GM12872 (cell line): Measurements from ENCODE around the gene TMEM87B.

ENCODE experiments used
- TF ChIP-seq, protein P1 (sequence below): IDR thresholded peaks from 3 replicates; pipeline ENCODE4 v1.5.1; 2011; ENCODE audit warnings: low read depth, mild to moderate bottlenecking, low read length, moderate library complexity; ENCODE audit not compliant: insufficient read depth

Gene TMEM87B

DNA sequence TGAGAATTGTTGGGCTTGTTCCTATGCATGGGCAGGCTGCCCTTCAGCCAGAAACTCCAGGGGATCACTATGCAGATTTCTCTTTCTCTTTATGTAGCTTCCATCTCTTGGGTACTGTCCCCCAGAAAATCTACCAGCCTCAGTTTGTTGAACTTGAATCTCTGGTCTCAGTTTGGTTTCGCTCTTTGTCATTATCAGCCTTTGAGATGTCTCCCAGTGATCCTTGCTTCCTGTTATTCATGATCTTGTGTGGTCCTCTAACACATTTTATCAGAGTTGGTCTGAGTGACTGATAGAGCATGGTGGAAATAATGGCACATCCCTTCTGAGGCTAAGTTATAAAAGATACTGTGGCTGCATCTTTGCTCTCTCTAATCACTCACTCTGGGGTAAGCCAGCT, 7.8 kb downstream of the TMEM87B start:
- TF ChIP-seq, protein P1, sequence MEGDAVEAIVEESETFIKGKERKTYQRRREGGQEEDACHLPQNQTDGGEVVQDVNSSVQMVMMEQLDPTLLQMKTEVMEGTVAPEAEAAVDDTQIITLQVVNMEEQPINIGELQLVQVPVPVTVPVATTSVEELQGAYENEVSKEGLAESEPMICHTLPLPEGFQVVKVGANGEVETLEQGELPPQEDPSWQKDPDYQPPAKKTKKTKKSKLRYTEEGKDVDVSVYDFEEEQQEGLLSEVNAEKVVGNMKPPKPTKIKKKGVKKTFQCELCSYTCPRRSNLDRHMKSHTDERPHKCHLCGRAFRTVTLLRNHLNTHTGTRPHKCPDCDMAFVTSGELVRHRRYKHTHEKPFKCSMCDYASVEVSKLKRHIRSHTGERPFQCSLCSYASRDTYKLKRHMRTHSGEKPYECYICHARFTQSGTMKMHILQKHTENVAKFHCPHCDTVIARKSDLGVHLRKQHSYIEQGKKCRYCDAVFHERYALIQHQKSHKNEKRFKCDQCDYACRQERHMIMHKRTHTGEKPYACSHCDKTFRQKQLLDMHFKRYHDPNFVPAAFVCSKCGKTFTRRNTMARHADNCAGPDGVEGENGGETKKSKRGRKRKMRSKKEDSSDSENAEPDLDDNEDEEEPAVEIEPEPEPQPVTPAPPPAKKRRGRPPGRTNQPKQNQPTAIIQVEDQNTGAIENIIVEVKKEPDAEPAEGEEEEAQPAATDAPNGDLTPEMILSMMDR = no peak

DNA sequence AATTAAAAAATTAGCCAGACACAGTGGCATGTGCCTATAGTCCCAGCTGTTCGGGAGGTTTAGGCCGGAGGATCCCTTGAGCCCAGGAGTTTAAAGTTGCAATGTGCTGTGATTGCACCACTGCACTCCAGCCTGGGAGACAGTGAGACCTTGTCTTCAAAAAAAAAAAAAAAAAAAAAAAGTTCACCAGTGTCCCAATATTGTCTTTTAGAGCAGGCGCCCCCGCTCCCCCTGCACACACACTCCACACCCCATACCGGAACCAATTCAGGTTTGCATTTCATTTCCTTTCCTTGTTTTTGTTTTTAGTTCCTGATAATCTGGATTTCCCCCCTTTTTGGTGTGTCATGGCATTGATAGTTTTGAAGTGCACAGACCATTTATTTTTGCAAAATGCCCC, 10.4 kb downstream of the TMEM87B start:
- TF ChIP-seq, protein P1 = no peak

DNA sequence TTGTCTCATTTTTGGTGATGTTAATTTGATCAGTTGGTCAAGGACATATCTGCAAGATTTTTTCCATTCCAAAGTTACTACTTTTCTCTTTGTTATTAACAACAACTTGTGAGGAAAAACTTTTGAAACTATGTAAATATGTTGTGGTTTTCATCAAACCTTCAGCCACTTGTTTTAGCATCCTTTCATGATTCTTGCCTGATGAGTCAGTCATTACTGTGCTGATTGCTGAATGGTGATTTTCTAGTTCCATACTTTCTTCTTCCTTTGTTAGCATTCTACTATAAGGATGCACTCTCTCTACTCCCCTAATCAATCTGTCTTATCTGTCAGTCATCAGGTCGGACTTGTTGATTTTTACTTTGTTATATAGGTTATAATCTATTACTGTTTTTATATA, 10.9 kb downstream of the TMEM87B start:
- TF ChIP-seq, protein P1 = no peak

DNA sequence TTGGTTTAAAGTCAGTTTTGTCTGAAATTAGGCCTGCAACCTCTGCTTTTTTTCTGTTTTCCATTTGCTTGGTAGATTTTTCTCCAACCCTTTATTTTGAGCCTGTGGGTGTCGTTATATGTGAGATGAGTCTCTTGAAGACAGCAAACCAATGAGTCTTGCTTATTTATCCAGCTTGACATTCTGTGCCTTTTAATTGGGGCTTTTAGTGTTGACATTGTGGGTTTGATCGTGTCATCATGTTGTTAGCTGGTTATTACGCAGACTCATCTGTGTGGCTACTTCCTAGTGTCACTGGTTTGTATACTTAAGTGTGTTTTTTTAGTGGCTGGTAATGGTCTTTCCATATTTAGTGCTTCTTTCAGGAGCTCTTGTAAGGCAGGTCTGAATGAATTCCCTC, 18.8 kb downstream of the TMEM87B start:
- TF ChIP-seq, protein P1 = no peak

DNA sequence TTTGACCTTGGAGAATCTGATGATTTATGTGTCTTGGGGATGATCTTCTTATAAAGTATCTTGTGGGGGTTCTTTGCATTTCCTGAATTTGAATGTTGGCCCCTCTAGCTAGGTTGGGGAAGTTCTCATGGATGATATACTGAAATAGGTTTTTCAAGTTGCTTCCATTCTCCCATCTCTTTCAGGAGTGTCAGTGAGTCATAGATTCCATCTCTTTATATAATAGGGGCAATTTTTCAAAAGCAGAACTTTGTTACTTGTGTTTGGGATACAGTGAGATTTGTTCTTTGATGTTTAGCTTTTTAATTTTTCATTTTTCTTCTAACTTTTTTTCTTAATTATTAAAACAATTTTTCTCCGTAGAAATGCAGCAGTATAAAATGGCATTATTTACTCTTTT, 19.4 kb downstream of the TMEM87B start:
- TF ChIP-seq, protein P1 = no peak

DNA sequence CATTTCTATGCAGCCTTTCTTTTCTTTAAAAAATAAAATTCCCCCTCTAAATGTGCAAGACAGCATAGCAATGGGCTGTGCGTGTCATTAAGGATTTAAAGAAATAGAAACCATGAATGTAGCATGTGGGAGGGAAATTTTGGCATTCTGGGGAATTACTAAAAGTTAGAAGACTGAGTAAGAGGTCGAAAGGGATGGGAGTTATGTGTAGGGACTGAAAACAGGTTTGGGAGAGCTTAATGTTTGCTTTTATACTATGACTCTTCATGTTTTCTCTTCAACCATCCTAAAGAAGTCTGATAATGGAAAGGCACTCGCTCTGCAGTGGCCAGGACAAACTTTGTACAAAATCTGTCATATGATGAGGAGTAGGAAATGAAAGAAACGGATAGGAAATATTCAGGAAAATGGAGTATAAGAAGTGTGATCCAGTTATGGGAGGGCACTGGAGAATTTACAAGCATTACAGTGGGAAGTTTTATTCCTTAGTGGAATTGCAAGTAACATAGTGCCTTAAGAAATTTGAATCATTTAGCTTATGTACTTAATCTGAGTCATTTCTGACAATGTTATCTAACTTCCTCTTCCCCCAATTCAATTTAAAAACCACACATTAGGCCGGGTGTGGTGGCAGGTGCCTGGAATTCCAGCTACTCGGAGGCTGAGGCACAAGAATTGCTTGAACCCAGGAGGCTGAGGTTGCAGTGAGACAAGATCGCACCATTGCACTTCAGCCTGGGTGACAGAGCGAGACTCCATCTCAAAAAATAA, 20.6 kb downstream of the TMEM87B start:
- TF ChIP-seq, protein P1 = no peak

DNA sequence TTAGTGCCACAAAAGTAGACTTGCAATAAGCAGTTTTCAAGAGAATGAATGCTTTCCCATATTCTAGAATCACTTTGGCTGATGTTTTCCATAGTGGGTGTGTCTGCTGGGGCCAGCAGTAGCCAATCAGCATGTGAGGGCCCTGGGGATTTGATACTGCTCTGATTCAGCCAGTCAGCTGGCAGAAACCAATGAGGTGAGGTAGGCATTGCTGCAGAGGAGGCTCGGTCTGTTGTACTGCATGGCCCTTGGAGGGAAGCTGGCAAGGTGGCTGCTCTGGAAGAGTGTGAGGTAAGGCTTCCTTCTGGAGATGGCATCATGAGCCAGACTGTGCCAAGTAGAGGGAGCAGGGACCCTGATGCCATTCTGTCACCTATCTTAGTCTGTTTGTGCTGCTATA, 22.7 kb downstream of the TMEM87B start:
- TF ChIP-seq, protein P1 = no peak
